Suprapubic skin (tissue), 3 donors: Measurements from ENCODE around the gene PEA15.

Experiments
- POLR2A ChIP-seq, 2 donors: fragments of 450-650 bp; IDR thresholded peaks; one replicate each; pipeline ENCODE4 v1.6.1; 2017; ENCODE audit warnings: antibody characterized with exemption in 2 of 2, mild to moderate bottlenecking in 2 of 2, moderate library complexity in 2 of 2
- TF ChIP-seq, protein P1 (sequence below), 2 donors: fragments of 200-600 bp in 1 of 2; fragments of 450-650 bp in 1 of 2; sonication (generic) in 1 of 2; IDR thresholded peaks; one replicate each; pipeline ENCODE4 v1.5.1; 2016 to 2019; ENCODE audit warnings: antibody characterized with exemption in 2 of 2, mild to moderate bottlenecking in 1 of 2, moderate library complexity in 1 of 2

- TF ChIP-seq, protein P1, sequence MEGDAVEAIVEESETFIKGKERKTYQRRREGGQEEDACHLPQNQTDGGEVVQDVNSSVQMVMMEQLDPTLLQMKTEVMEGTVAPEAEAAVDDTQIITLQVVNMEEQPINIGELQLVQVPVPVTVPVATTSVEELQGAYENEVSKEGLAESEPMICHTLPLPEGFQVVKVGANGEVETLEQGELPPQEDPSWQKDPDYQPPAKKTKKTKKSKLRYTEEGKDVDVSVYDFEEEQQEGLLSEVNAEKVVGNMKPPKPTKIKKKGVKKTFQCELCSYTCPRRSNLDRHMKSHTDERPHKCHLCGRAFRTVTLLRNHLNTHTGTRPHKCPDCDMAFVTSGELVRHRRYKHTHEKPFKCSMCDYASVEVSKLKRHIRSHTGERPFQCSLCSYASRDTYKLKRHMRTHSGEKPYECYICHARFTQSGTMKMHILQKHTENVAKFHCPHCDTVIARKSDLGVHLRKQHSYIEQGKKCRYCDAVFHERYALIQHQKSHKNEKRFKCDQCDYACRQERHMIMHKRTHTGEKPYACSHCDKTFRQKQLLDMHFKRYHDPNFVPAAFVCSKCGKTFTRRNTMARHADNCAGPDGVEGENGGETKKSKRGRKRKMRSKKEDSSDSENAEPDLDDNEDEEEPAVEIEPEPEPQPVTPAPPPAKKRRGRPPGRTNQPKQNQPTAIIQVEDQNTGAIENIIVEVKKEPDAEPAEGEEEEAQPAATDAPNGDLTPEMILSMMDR (IDR thresholded peaks at IDR 0.05), result no peak
- TF ChIP-seq POLR2A (IDR thresholded peaks at IDR 0.05), result no peak
Measured at GRCh38 chr1:160214481-160215140, 9.4 kb downstream of the PEA15 start.
